Measurements from ENCODE around the gene PTCHD1. TPM values are rescaled to one million over a fixed set of nuclear protein-coding genes. Genes with fewer than 3 reads are reported as not detected.

The PTCHD1 gene
- 1.6 TPM for total RNA-seq

- no peak for DNase-seq (ENCODE audit: low spot score)
These were observed at the start of gene PTCHD1 for GRCh38 chrX:23334848-23335599. Gene PTCHD1 (plus strand): TSS chrX:23334849. CDS start chrX:23334876, 27 bp downstream.

- DNase-seq (ENCODE audit: low spot score), result no peak
These were observed 47.9 kb upstream of the PTCHD1 start for GRCh38 chrX:23286731-23287130.

GRCh38 chrX:23287191-23287725 lies 47.4 kb upstream of the PTCHD1 start:
- DNase-seq (ENCODE audit: low spot score), result no peak

GRCh38 chrX:23292354-23292987 lies 42.2 kb upstream of the PTCHD1 start:
- DNase-seq (ENCODE audit: low spot score), result no peak

GRCh38 chrX:23292988-23293651 lies 41.5 kb upstream of the PTCHD1 start:
- no peak for DNase-seq (ENCODE audit: low spot score)

- DNase-seq (ENCODE audit: low spot score), result no peak
These were observed 29.8 kb upstream of the PTCHD1 start for GRCh38 chrX:23304881-23305280.

- DNase-seq (ENCODE audit: low spot score), result no peak
These were observed 22.9 kb upstream of the PTCHD1 start for GRCh38 chrX:23311731-23312130.

GRCh38 chrX:23312136-23312535 lies 22.5 kb upstream of the PTCHD1 start:
- DNase-seq (ENCODE audit: low spot score), result no peak

- no peak for DNase-seq (ENCODE audit: low spot score)
These were observed 16.6 kb upstream of the PTCHD1 start for GRCh38 chrX:23317799-23318724.

- no peak for DNase-seq (ENCODE audit: low spot score)
These were observed 7.5 kb upstream of the PTCHD1 start for GRCh38 chrX:23327104-23327503.

GRCh38 chrX:23331701-23332100 lies 2.9 kb upstream of the PTCHD1 start:
- no peak for DNase-seq (ENCODE audit: low spot score)

- DNase-seq (ENCODE audit: low spot score), result no peak
These were observed 2.4 kb upstream of the PTCHD1 start for GRCh38 chrX:23332101-23332887.

- DNase-seq (ENCODE audit: low spot score), result no peak
These were observed 1.5 kb upstream of the PTCHD1 start for GRCh38 chrX:23332888-23333821.

GRCh38 chrX:23333842-23334520 lies 668 bp upstream of the PTCHD1 start:
- DNase-seq (ENCODE audit: low spot score), result no peak

- DNase-seq (ENCODE audit: low spot score), result no peak
These were observed 165 bp upstream of the PTCHD1 start for GRCh38 chrX:23334521-23334847.

- DNase-seq (ENCODE audit: low spot score), result no peak
These were observed 3.7 kb downstream of the PTCHD1 start for GRCh38 chrX:23338334-23338733.

- DNase-seq (ENCODE audit: low spot score), result no peak
These were observed 6.8 kb downstream of the PTCHD1 start for GRCh38 chrX:23341452-23341851.

GRCh38 chrX:23344238-23344903 lies 9.7 kb downstream of the PTCHD1 start:
- DNase-seq (ENCODE audit: low spot score), result no peak

GRCh38 chrX:23344904-23345271 lies 10.2 kb downstream of the PTCHD1 start:
- no peak for DNase-seq (ENCODE audit: low spot score)

All from mucosa of gallbladder (tissue), 1 donor.